Stimulated activated CD8-positive, alpha-beta memory T cell treated with anti-CD3 and anti-CD28 coated beads, Interleukin-15, amount 100 ng/mL, for 48 hours (primary cell): ENCODE data around the gene SLC16A7.
"Not testable (repeated sequence)": the region's sequence is repeated elsewhere in the genome, so short reads cannot be mapped to it uniquely, and the experiment has no call there.

Experiments
- DNase-seq, 2 donors: peaks; one replicate each; pipeline ENCODE4 v3.0.0-alpha.2; 2020; ENCODE audit warnings: low read depth in 2 of 2

SLC16A7 gene

GRCh38 chr12:59736359-59736758 is 140.5 kb downstream of the SLC16A7 start:
- no peak for DNase-seq

- DNase-seq: no peak
These were observed 141.0 kb downstream of the SLC16A7 start for GRCh38 chr12:59736786-59737185.

- no peak for DNase-seq
These were observed 142.1 kb downstream of the SLC16A7 start for GRCh38 chr12:59737725-59738463.

- no peak for DNase-seq
These were observed 147.0 kb downstream of the SLC16A7 start for GRCh38 chr12:59742841-59743240.

- DNase-seq: no peak
These were observed 148.7 kb downstream of the SLC16A7 start for GRCh38 chr12:59744564-59744963.

- DNase-seq: not testable (repeated sequence)
These were observed 155.3 kb downstream of the SLC16A7 start for GRCh38 chr12:59751091-59751490.

GRCh38 chr12:59761542-59761941 is 165.7 kb downstream of the SLC16A7 start:
- no peak for DNase-seq

GRCh38 chr12:59763835-59764234 is 168.0 kb downstream of the SLC16A7 start:
- no peak for DNase-seq

GRCh38 chr12:59768031-59768430 is 172.2 kb downstream of the SLC16A7 start:
- no peak for DNase-seq

GRCh38 chr12:59780605-59781135 is 184.8 kb downstream of the SLC16A7 start:
- DNase-seq: no peak

- DNase-seq: no peak
These were observed 191.8 kb downstream of the SLC16A7 start for GRCh38 chr12:59787610-59788009.

GRCh38 chr12:59792647-59793046 is 196.8 kb downstream of the SLC16A7 start:
- DNase-seq: no peak

GRCh38 chr12:59803735-59804134 is 207.9 kb downstream of the SLC16A7 start:
- no peak for DNase-seq

- no peak for DNase-seq
These were observed 212.6 kb downstream of the SLC16A7 start for GRCh38 chr12:59808317-59808910.

- no peak for DNase-seq
These were observed 216.2 kb downstream of the SLC16A7 start for GRCh38 chr12:59811991-59812390.

GRCh38 chr12:59812716-59813115 is 216.9 kb downstream of the SLC16A7 start:
- DNase-seq: no peak

- DNase-seq: no peak
These were observed 224.8 kb downstream of the SLC16A7 start for GRCh38 chr12:59820594-59821011.

- no peak for DNase-seq
These were observed 227.7 kb downstream of the SLC16A7 start for GRCh38 chr12:59823567-59823966.

GRCh38 chr12:59827767-59828166 is 231.9 kb downstream of the SLC16A7 start:
- DNase-seq: no peak

- DNase-seq: no peak
These were observed 232.7 kb downstream of the SLC16A7 start for GRCh38 chr12:59828521-59828920.

- DNase-seq: no peak
These were observed 237.6 kb downstream of the SLC16A7 start for GRCh38 chr12:59833408-59833807.

GRCh38 chr12:59834659-59835474 is 239.0 kb downstream of the SLC16A7 start:
- no peak for DNase-seq
